Activated CD4-positive, alpha-beta T cell treated with anti-CD3 and anti-CD28 coated beads for 36 hours (primary cell): ENCODE results near the gene GALNT3. TPM values are rescaled to one million over a fixed set of nuclear protein-coding genes. Genes with fewer than 3 reads are reported as not detected.

Experiments
- ATAC-seq: fragments of 200-7000 bp; cut with Tn5 transposase; one replicate; pipeline ENCODE4 v1.10.0; 2021; ENCODE audit warnings: mild to moderate bottlenecking, moderate library complexity
- CTCF ChIA-PET: fragments of 350-600 bp; sonication (Branson Sonifier 250); formaldehyde crosslinking; loops from one replicate; lab custom pipeline; 2021; ENCODE audit warnings: antibody characterized with exemption; lab: Charles Lee
- POLR2A ChIA-PET: fragments of 350-600 bp; sonication (Branson Sonifier 250); formaldehyde crosslinking; loops from one replicate; lab custom pipeline; 2021; ENCODE audit warnings: antibody characterized with exemption, inconsistent platforms; lab: Charles Lee
- DNase-seq: peaks from one replicate; pipeline ENCODE4 v3.0.0-alpha.2; 2020
- H3K27ac Mint-ChIP-seq: one replicate; pipeline ENCODE4 v1.8.0; 2021; ENCODE audit warnings: mixed read lengths
- H3K27me3 Mint-ChIP-seq: one replicate; pipeline ENCODE4 v1.8.0; 2021; ENCODE audit warnings: mixed read lengths
- H3K36me3 Mint-ChIP-seq: one replicate; pipeline ENCODE4 v1.8.0; 2021; ENCODE audit warnings: low read depth, mixed read lengths
- H3K4me1 Mint-ChIP-seq: one replicate; pipeline ENCODE4 v1.8.0; 2021; ENCODE audit warnings: mixed read lengths
- H3K4me3 Mint-ChIP-seq: one replicate; pipeline ENCODE4 v1.8.0; 2021; ENCODE audit warnings: mild to moderate bottlenecking, moderate library complexity, mixed read lengths
- H3K9me3 Mint-ChIP-seq: one replicate; pipeline ENCODE4 v1.8.0; 2021; ENCODE audit warnings: low read depth, mixed read lengths
- intact Hi-C, 2 experiments: fragments of 100-400 bp; cut with DNase I in 1 of 2; cut with micrococcal nuclease in 1 of 2; formaldehyde crosslinking; loops; one replicate each; pipeline versions ENCODE4 v1.14.2 to v1.15.1; 2022 to 2024; cut with DNase I, micrococcal nuclease
- total RNA-seq, 2 experiments: library from RNA; stranded (reverse); gene quantifications; one replicate each; pipeline ENCODE4 v1.2.3, GENCODE V29; 2021

The GALNT3 gene
- total RNA-seq, 2 experiments from 2014 or later, result 3.0 to 5.5 TPM

- Mint-ChIP-seq H3K4me3 (no peak overlapping the region), H3K27me3 (peaks cover 8% of the 10 kb centered on the region), H3K27ac (no peak overlapping the region), H3K36me3 (no peaks in the 10 kb centered on the region), H3K9me3 (no peaks in the 10 kb centered on the region), H3K4me1 (no peaks in the 10 kb centered on the region)
- no peak for ATAC-seq
- no peak for DNase-seq
- intact Hi-C loops, result no loop called here
- ChIA-PET POLR2A (no interaction called here), CTCF (interaction anchor here (0.6 kb wide), 1 partner anchor 909 kb away, joined by 3 read pairs; no protein-coding TSS in a partner anchor)
These were observed 75.3 kb downstream of the GALNT3 start for GRCh38 chr2:165718610-165719210.

- no peaks in the 10 kb centered on the region for H3K4me1 Mint-ChIP-seq
- H3K27me3 Mint-ChIP-seq, result peaks cover 6% of the 10 kb centered on the region
- ChIA-PET CTCF (no interaction called here), POLR2A (no interaction called here)
- intact Hi-C loops, result no loop called here
- no peak overlapping the region for H3K4me3 Mint-ChIP-seq
- no peaks in the 10 kb centered on the region for H3K9me3 Mint-ChIP-seq
- no peaks in the 10 kb centered on the region for H3K36me3 Mint-ChIP-seq
- no peak for ATAC-seq
- DNase-seq, result no peak
- no peak overlapping the region for H3K27ac Mint-ChIP-seq
These were observed 78.0 kb downstream of the GALNT3 start for GRCh38 chr2:165716091-165716490.

GRCh38 chr2:165706960-165707487 lies 87.0 kb downstream of the GALNT3 start:
- no peaks in the 10 kb centered on the region for H3K9me3 Mint-ChIP-seq
- peaks cover 4% of the 10 kb centered on the region for H3K27me3 Mint-ChIP-seq
- ATAC-seq, result no peak
- H3K27ac Mint-ChIP-seq, result no peak overlapping the region
- ChIA-PET POLR2A (no interaction called here), CTCF (no interaction called here)
- no peaks in the 10 kb centered on the region for H3K36me3 Mint-ChIP-seq
- H3K4me1 Mint-ChIP-seq, result no peaks in the 10 kb centered on the region
- no peak for DNase-seq
- intact Hi-C loops, result no loop called here
- no peak overlapping the region for H3K4me3 Mint-ChIP-seq

- ChIA-PET POLR2A (no interaction called here), CTCF (interaction anchor here (1.5 kb wide), 1 partner anchor 61 kb away, joined by 3 read pairs; no protein-coding TSS in a partner anchor)
- H3K4me1 Mint-ChIP-seq, result no peaks in the 10 kb centered on the region
- intact Hi-C loops, result no loop called here
- H3K27ac Mint-ChIP-seq, result no peak overlapping the region
- no peaks in the 10 kb centered on the region for H3K9me3 Mint-ChIP-seq
- no peak overlapping the region for H3K4me3 Mint-ChIP-seq
- H3K36me3 Mint-ChIP-seq, result no peaks in the 10 kb centered on the region
- H3K27me3 Mint-ChIP-seq, result peaks cover 2% of the 10 kb centered on the region
- ATAC-seq, result no peak
- DNase-seq, result no peak
These were observed 92.9 kb downstream of the GALNT3 start for GRCh38 chr2:165701147-165701546.

DNA sequence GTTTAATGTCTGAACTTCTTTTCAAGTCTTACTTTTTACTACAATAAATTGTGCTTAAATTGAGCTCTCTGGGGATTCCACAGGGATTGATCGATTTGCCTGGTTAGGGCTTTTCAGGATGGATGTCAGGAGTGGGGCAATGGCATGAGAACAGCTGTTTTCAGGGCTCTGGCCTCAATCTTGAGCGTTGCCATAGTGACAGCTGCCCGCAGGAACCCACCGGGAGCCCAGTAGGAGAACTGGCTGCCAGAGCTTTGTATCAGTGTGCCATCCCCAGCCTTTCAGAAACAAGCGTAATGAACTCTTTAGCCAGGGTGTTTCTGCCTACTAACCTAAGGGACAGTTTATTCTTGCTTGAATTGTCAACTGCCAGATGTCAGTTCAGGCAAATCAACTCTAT lies 93.5 kb downstream of the GALNT3 start:
- peaks cover 4% of the 10 kb centered on the region for H3K27me3 Mint-ChIP-seq
- no peaks in the 10 kb centered on the region for H3K9me3 Mint-ChIP-seq
- no peaks in the 10 kb centered on the region for H3K4me1 Mint-ChIP-seq
- no peak overlapping the region for H3K27ac Mint-ChIP-seq
- CTCF ChIA-PET, result interaction anchor here (1.1 to 1.5 kb wide), 2 partner anchors 62 to 174 kb away, joined by 3 read pairs; no protein-coding TSS in a partner anchor
- POLR2A ChIA-PET, result no interaction called here
- no peak for ATAC-seq
- intact Hi-C loops, result no loop called here
- H3K36me3 Mint-ChIP-seq, result no peaks in the 10 kb centered on the region
- H3K4me3 Mint-ChIP-seq, result no peak overlapping the region
- no peak for DNase-seq

- DNase-seq (no peak), ATAC-seq (no peak)
- Mint-ChIP-seq H3K4me3 (no peak overlapping the region), H3K27ac (no peak overlapping the region), H3K36me3 (no peaks in the 10 kb centered on the region), H3K9me3 (no peaks in the 10 kb centered on the region), H3K4me1 (no peaks in the 10 kb centered on the region), H3K27me3 (peaks cover 2% of the 10 kb centered on the region)
- ChIA-PET CTCF (interaction anchor here (0.7 to 1.1 kb wide), 2 partner anchors 174 to 257 kb away, joined by 3 read pairs; no protein-coding TSS in a partner anchor), POLR2A (no interaction called here)
- intact Hi-C loops, result loop anchor here (2.0 to 5.0 kb wide), 3 partner anchors 172 to 299 kb away; no protein-coding TSS in a partner anchor
These were observed 94.1 kb downstream of the GALNT3 start for GRCh38 chr2:165699946-165700345.

DNA sequence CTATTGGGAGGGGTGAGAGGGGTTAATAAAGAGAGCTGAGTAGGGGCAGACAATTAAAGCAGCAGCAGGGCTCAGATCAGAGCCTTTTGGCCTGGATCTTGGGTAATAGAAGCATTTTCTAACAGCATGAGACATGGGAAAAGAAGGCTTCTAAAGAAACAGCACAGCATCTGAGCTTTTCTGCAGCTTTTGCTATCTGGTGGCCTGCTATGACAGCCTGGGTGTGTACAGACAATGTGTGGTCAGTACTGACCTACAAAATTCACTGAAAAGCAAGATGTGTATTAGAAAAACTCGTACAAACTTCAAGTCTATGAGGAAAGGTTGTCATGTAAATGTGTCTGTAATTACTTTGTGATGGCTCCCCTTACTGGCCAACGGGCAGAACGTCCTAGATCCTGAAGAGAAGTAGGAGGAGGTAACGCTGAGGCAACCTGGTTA lies 95.6 kb downstream of the GALNT3 start:
- peak; percentile 10 for DNase-seq
- Mint-ChIP-seq H3K9me3 (no peaks in the 10 kb centered on the region), H3K4me1 (no peaks in the 10 kb centered on the region), H3K36me3 (no peaks in the 10 kb centered on the region), H3K27ac (no peak overlapping the region), H3K27me3 (peaks cover 2% of the 10 kb centered on the region), H3K4me3 (no peak overlapping the region)
- peak; percentile 57 for ATAC-seq
- POLR2A ChIA-PET, result no interaction called here
- CTCF ChIA-PET, result interaction anchor here (0.9 kb wide), 1 partner anchor 176 kb away, joined by 3 read pairs; no protein-coding TSS in a partner anchor
- intact Hi-C loops, result loop anchor here (2.0 to 5.0 kb wide), 3 partner anchors 174 to 298 kb away; no protein-coding TSS in a partner anchor

DNA sequence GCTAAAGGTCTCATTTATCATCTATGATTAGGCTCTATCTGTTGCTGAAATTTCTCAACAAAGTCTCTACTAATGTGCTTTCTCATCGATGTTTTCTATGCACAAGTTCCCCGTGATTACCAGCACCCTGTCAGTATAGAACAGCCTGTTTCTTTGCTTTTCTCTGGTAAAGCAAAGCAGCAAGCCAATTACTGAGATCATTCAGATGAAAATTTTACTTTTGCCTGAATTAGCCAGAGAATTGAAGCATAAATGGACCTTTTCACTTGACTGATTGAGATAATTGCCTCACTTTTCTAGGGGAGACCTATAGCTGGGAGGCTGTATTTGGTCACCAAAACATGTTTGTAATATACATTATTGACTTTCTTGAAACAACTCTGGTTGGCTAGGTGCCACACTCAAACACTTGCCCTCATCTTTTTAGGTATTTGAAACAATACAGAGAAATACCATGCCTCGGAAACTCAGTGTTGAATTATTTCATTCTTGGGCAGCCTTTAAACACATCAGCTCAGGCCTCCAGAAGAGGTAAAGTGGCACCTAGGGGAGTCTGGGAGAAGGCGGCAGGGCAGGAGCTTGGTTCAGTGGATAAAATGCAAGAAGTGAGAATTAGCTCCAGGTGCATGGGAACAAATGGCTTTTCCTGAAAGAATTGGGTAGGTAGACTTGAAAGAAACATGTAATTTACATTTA lies 96.2 kb downstream of the GALNT3 start:
- ChIA-PET POLR2A (no interaction called here), CTCF (interaction anchor here (0.9 kb wide), 1 partner anchor 177 kb away, joined by 3 read pairs; no protein-coding TSS in a partner anchor)
- intact Hi-C loops, result loop anchor here (2.0 to 5.0 kb wide), 3 partner anchors 174 to 297 kb away; no protein-coding TSS in a partner anchor
- no peak overlapping the region for H3K4me3 Mint-ChIP-seq
- no peaks in the 10 kb centered on the region for H3K9me3 Mint-ChIP-seq
- no peaks in the 10 kb centered on the region for H3K4me1 Mint-ChIP-seq
- H3K27me3 Mint-ChIP-seq, result peaks cover 2% of the 10 kb centered on the region
- no peak for DNase-seq
- no peak for ATAC-seq
- no peaks in the 10 kb centered on the region for H3K36me3 Mint-ChIP-seq
- H3K27ac Mint-ChIP-seq, result no peak overlapping the region

Other genes with a start within 250 kb of the GALNT3 start
- 10 to 100 TPM; 24.5 to 28.5 TPM for gene TTC21B, start 159.5 kb upstream of the GALNT3 start, total RNA-seq